GM10266 (cell line): ENCODE results near the gene NCKAP5L.

Experiments
- DNase-seq: peaks from one replicate; pipeline ENCODE4 v3.0.0; 2012; ENCODE audit errors: extremely low spot score
- CTCF ChIP-seq: IDR thresholded peaks from 2 replicates; pipeline ENCODE4 v1.5.1; 2012; ENCODE audit warnings: mild to moderate bottlenecking, low read depth; ENCODE audit not compliant: control insufficient read depth, insufficient read depth; ENCODE audit errors: missing control alignments

The NCKAP5L gene

GRCh38 chr12:49828133-49829091 lies at the start of gene NCKAP5L:
TSS of gene NCKAP5L (minus strand) at chr12:49828413. CDS start at chr12:49804044, 24,369 bp downstream.
- DNase-seq, result peak; percentile 96
- TF ChIP-seq CTCF, result no peak

- TF ChIP-seq CTCF, result no peak
- DNase-seq, result no peak
These were observed 48.9 kb upstream of the NCKAP5L start for GRCh38 chr12:49877066-49877465.

- TF ChIP-seq CTCF, result no peak
- no peak for DNase-seq
These were observed 47.9 kb upstream of the NCKAP5L start for GRCh38 chr12:49876070-49876469.

GRCh38 chr12:49875115-49875720 lies 47.0 kb upstream of the NCKAP5L start:
- no peak for TF ChIP-seq CTCF
- DNase-seq, result no peak

GRCh38 chr12:49874142-49874897 lies 46.1 kb upstream of the NCKAP5L start:
- TF ChIP-seq CTCF, result no peak
- no peak for DNase-seq

GRCh38 chr12:49873361-49873934 lies 45.2 kb upstream of the NCKAP5L start:
- no peak for DNase-seq
- no peak for TF ChIP-seq CTCF
